H9 (cell line): Measurements from ENCODE around the gene C6orf15. TPM values are rescaled to one million over a fixed set of nuclear protein-coding genes. Genes with fewer than 3 reads are reported as not detected.
A peak's percentile ranks its signal among the peaks of the same experiment; 100 is the strongest.

Source experiments
- DNase-seq: peaks from one replicate; pipeline ENCODE4 v3.0.0-alpha.2; 2017
- H2AFZ ChIP-seq: one replicate; pipeline ENCODE4 v1.6.1; 2013; ENCODE audit warnings: mild to moderate bottlenecking, low read length, control low read depth, moderate library complexity
- H2AK5ac ChIP-seq: 2 replicates; pipeline ENCODE4 v1.6.1; 2013; ENCODE audit warnings: low read length, control low read depth, mixed read lengths; ENCODE audit not compliant: insufficient read length
- H2BK120ac ChIP-seq: one replicate; pipeline ENCODE4 v1.6.1; 2013; ENCODE audit warnings: low read depth, mild to moderate bottlenecking, low read length, control low read depth, inconsistent platforms; ENCODE audit not compliant: poor library complexity, severe bottlenecking
- H2BK12ac ChIP-seq: 2 replicates; pipeline ENCODE4 v1.6.1; 2013; ENCODE audit warnings: low read length, control low read depth, mixed read lengths, low read depth; ENCODE audit not compliant: insufficient read length
- H2BK15ac ChIP-seq: 2 replicates; pipeline ENCODE4 v1.6.1; 2013; ENCODE audit warnings: low read depth, low read length, control low read depth
- H2BK20ac ChIP-seq: one replicate; pipeline ENCODE4 v1.6.1; 2013; ENCODE audit warnings: low read depth, mild to moderate bottlenecking, low read length, control low read depth, inconsistent platforms; ENCODE audit not compliant: poor library complexity, severe bottlenecking
- H2BK5ac ChIP-seq: 2 replicates; pipeline ENCODE4 v1.6.1; 2013; ENCODE audit warnings: low read length, control low read depth, mixed read lengths; ENCODE audit not compliant: insufficient read length
- H3K14ac ChIP-seq: 2 replicates; pipeline ENCODE4 v1.6.1; 2013; ENCODE audit warnings: low read length, control low read depth; ENCODE audit not compliant: insufficient read depth
- H3K18ac ChIP-seq: 2 replicates; pipeline ENCODE4 v1.6.1; 2013; ENCODE audit warnings: low read depth, mild to moderate bottlenecking, mixed read lengths, low read length, control low read depth; ENCODE audit not compliant: insufficient read length
- H3K23ac ChIP-seq: 2 replicates; pipeline ENCODE4 v1.6.1; 2013; ENCODE audit warnings: low read length, control low read depth, mixed read lengths, low read depth; ENCODE audit not compliant: insufficient read length
- H3K23me2 ChIP-seq: 2 replicates; pipeline ENCODE4 v1.6.1; 2013; ENCODE audit warnings: low read depth, mild to moderate bottlenecking, mixed read lengths, low read length, control low read depth; ENCODE audit not compliant: insufficient read length, poor library complexity, severe bottlenecking
- H3K27ac ChIP-seq: 2 replicates; pipeline ENCODE4 v1.5.1; 2013; ENCODE audit warnings: low read length, control low read depth, mixed read lengths, low read depth; ENCODE audit not compliant: insufficient read length
- H3K27me3 ChIP-seq: 2 replicates; pipeline ENCODE4 v1.6.1; 2013; ENCODE audit warnings: low read length, control low read depth, inconsistent platforms; ENCODE audit not compliant: insufficient read depth
- H3K4ac ChIP-seq: 2 replicates; pipeline ENCODE4 v1.6.1; 2013; ENCODE audit warnings: low read depth, mild to moderate bottlenecking, control low read depth, inconsistent platforms, low read length, moderate library complexity
- H3K4me1 ChIP-seq: 2 replicates; pipeline ENCODE4 v1.6.1; 2013; ENCODE audit warnings: low read length, control low read depth, inconsistent platforms; ENCODE audit not compliant: insufficient read depth
- H3K4me2 ChIP-seq: 2 replicates; pipeline ENCODE4 v1.6.1; 2013; ENCODE audit warnings: low read length, control low read depth, mixed read lengths; ENCODE audit not compliant: insufficient read length, insufficient read depth
- H3K56ac ChIP-seq: 2 replicates; pipeline ENCODE4 v1.6.1; 2013; ENCODE audit warnings: low read depth, mild to moderate bottlenecking, mixed read lengths, low read length, control low read depth; ENCODE audit not compliant: insufficient read length
- H3K79me1 ChIP-seq: 2 replicates; pipeline ENCODE4 v1.6.1; 2013; ENCODE audit warnings: low read depth, mild to moderate bottlenecking, moderate library complexity, low read length, control low read depth, inconsistent platforms; ENCODE audit not compliant: insufficient read depth, poor library complexity, severe bottlenecking
- H3K79me2 ChIP-seq: 2 replicates; pipeline ENCODE4 v1.6.1; 2013; ENCODE audit warnings: low read length, control low read depth, inconsistent platforms; ENCODE audit not compliant: insufficient read depth
- H3K9ac ChIP-seq: 2 replicates; pipeline ENCODE4 v1.6.1; 2013; ENCODE audit warnings: low read length, control low read depth, mixed read lengths; ENCODE audit not compliant: insufficient read length; ENCODE audit errors: extremely low read depth
- H3K9me3 ChIP-seq: one replicate; pipeline ENCODE4 v1.6.1; 2013; ENCODE audit warnings: low read depth, low read length, inconsistent platforms; ENCODE audit not compliant: control insufficient read depth
- H3T11ph ChIP-seq: one replicate; pipeline ENCODE4 v1.6.1; 2013; ENCODE audit warnings: mild to moderate bottlenecking, low read length, control low read depth, inconsistent platforms
- H4K20me1 ChIP-seq: one replicate; pipeline ENCODE4 v1.6.1; 2013; ENCODE audit not compliant: control insufficient read depth, insufficient read length, insufficient read depth
- H4K5ac ChIP-seq: 2 replicates; pipeline ENCODE4 v1.6.1; 2013; ENCODE audit warnings: low read depth, mild to moderate bottlenecking, mixed read lengths, low read length, control low read depth; ENCODE audit not compliant: insufficient read length
- H4K8ac ChIP-seq: replicated peaks from 2 replicates; pipeline ENCODE4 v1.6.1; 2013; ENCODE audit warnings: low read length, control low read depth, mixed read lengths, low read depth; ENCODE audit not compliant: insufficient read length
- H4K91ac ChIP-seq: 2 replicates; pipeline ENCODE4 v1.6.1; 2013; ENCODE audit warnings: low read depth, mild to moderate bottlenecking, moderate library complexity, mixed read lengths, low read length, control low read depth; ENCODE audit not compliant: insufficient read length
- H3K27ac Mint-ChIP-seq, 3 experiments: 2 replicates in 2 of 3; 3 replicates in 1 of 3; pipeline ENCODE4 v1.8.0; 2020 to 2021; ENCODE audit warnings: mixed read lengths in 3 of 3, mild to moderate bottlenecking in 1 of 3, moderate library complexity in 1 of 3
- H3K27me3 Mint-ChIP-seq: 2 replicates; pipeline ENCODE4 v1.8.0; 2021; ENCODE audit warnings: low read depth, mild to moderate bottlenecking, moderate library complexity, mixed read lengths
- H3K36me3 Mint-ChIP-seq, 3 experiments: 2 replicates in 2 of 3; 3 replicates in 1 of 3; pipeline ENCODE4 v1.8.0; 2020 to 2021; ENCODE audit warnings: low read depth in 3 of 3, mixed read lengths in 3 of 3; ENCODE audit not compliant: insufficient read depth in 1 of 3
- H3K4me1 Mint-ChIP-seq, 2 experiments: 2 replicates each; pipeline ENCODE4 v1.8.0; 2020; ENCODE audit warnings: mixed read lengths in 2 of 2
- H3K4me3 Mint-ChIP-seq, 2 experiments: 2 replicates in 1 of 2; 3 replicates in 1 of 2; pipeline ENCODE4 v1.8.0; 2020 to 2021; ENCODE audit warnings: mild to moderate bottlenecking in 2 of 2, mixed read lengths in 2 of 2, moderate library complexity in 1 of 2
- H3K9me3 Mint-ChIP-seq, 2 experiments: 2 replicates in 1 of 2; 3 replicates in 1 of 2; pipeline ENCODE4 v1.8.0; 2020; ENCODE audit warnings: mild to moderate bottlenecking in 2 of 2, mixed read lengths in 2 of 2, moderate library complexity in 1 of 2
- CTCF ChIP-seq: fragments of 200-600 bp; sonication (generic); conservative IDR thresholded peaks from 3 replicates; pipeline ENCODE4 v1.8.0; 2021; ENCODE audit warnings: antibody characterized with exemption, mild to moderate bottlenecking
- WGBS: extraction: QIAGEN DNeasy Blood & Tissue Kit; methylation state at CpG from one replicate; pipeline ENCODE4 v1.1.7; 2013; ENCODE audit warnings: missing lambda C conversion rate, low lambda C conversion rate, mixed read lengths; ENCODE audit not compliant: insufficient read length; ENCODE audit errors: extremely low coverage; 5-methylcytosine and 5-hydroxymethylcytosine counted together
- total RNA-seq: library from RNA; stranded (reverse); gene quantifications from 2 replicates; pipeline ENCODE4 v1.2.1, GENCODE V29; 2021

The C6orf15 gene
- total RNA-seq, 1 experiment from 2014 or later = not detected

DNA sequence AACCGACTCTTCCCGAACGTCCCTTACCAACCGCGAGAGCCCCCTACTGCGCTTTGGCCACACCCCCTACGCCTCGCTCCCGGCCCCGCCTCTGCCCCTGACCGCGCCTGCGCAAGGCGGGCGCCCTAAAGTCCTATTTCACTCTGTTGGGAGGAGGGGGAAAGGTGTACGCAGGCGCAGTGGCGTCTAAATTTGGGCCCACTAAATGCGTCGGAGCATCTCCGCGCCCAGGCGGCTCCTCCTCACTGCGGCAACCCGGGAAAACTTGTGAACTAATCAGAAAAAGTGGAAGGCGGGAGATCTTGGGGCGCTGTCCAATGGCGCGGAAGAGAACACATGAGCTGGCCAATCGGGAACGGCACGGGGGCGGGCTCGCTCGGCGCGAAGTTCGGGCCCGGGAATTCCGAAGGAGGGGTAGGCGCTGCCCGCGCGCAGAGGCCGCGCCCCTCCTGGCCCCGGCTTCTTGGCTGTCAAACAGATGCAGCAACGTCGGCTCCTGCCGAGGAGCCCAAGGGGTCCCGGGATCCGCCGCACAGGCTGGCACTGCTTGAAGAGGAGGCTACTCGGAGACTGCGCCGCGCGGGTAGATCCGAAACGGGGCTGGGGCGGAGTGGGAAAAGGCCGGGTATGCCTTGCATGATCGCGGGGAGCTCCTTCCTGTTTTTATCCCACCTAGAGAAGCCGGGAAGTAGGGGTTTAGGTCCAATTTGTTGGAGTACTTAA lies 45.9 kb upstream of the C6orf15 start, which contains the start of gene TCF19:
Gene TCF19, plus strand, starts transcription at position 450 of the 723 bp plus-strand sequence. CDS start 881 bp downstream, outside the sequence.
- Mint-ChIP-seq H3K4me3 (peak within 1 kb of the TSS; percentile 92), H3K27ac (peak within 1 kb of the TSS; percentile 90 to 97 (median 94); a peak in 6 of 7 replicates), H3K9me3 (no peaks in the 10 kb centered on the region), H3K4me1 (peaks cover 35 to 42% of the 10 kb centered on the region in 2 experiments), H3K36me3 (peaks cover 24 to 59% (median 52%) of the 10 kb centered on the region in 3 experiments; a peak in 6 of 7 replicates), H3K27me3 (peaks cover 2% of the 10 kb centered on the region; the same call in 1 of the 2 replicates)
- Histone ChIP-seq H4K91ac (no peak within 1 kb of the TSS), H2BK15ac (no peak within 1 kb of the TSS), H3K79me2 (no peaks in the 10 kb centered on the region), H3K9ac (peak within 1 kb of the TSS; percentile 61), H3K4me2 (peak within 1 kb of the TSS; percentile 93), H2BK20ac (no peak within 1 kb of the TSS), H3K23ac (no peak within 1 kb of the TSS), H3K56ac (no peak within 1 kb of the TSS), H3T11ph (no peak within 1 kb of the TSS), H3K27me3 (no peaks in the 10 kb centered on the region), H3K23me2 (peaks cover 14% of the 10 kb centered on the region), H2AFZ (no peak within 1 kb of the TSS), H2AK5ac (no peak within 1 kb of the TSS), H3K18ac (no peak within 1 kb of the TSS), H3K4me1 (peaks cover 11% of the 10 kb centered on the region; the same call in 1 of the 2 replicates), H2BK5ac (no peak within 1 kb of the TSS), H4K8ac (no peak within 1 kb of the TSS), H3K79me1 (no peaks in the 10 kb centered on the region), H2BK120ac (no peak within 1 kb of the TSS), H2BK12ac (no peak within 1 kb of the TSS), H3K27ac (no peak within 1 kb of the TSS), H3K14ac (no peak within 1 kb of the TSS), H3K4ac (no peak within 1 kb of the TSS), H3K9me3 (no peaks in the 10 kb centered on the region), H4K5ac (no peak within 1 kb of the TSS), H4K20me1 (no peaks in the 10 kb centered on the region)
- no CpG with 5 or more reads among the region's 65 CpGs for WGBS
- TF ChIP-seq CTCF = no peak
- DNase-seq = peak; percentile 98
